K562 (cell line): ENCODE data around the gene TMEM95. TPM values are rescaled to one million over a fixed set of nuclear protein-coding genes. Genes with fewer than 3 reads are reported as not detected.

ENCODE experiments used
- ATAC-seq: fragments of 200-7000 bp; cut with Tn5 transposase; 3 replicates; pipeline ENCODE4 v1.9.1; 2020; ENCODE audit warnings: moderate library complexity
- BruUV-seq: library from RNA; stranded (reverse); fragments of 400-500 nt; replicated peaks from 2 replicates; lab custom pipeline; 2021; lab: Mats Ljungman, UMichigan
- CTCF ChIA-PET: fragments of 300-600 bp; formaldehyde crosslinking; extraction: SDS; loops from one replicate; lab custom pipeline; 2021; ENCODE audit warnings: low intra/inter-chr PET ratio; lab: Yijun Ruan, JAX
- POLR2A ChIA-PET: fragments of 300-600, 350-650 bp; sonication (Branson Sonifier 250); formaldehyde crosslinking; extraction: SDS; loops from one replicate; lab custom pipeline; 2021; ENCODE audit warnings: antibody characterized with exemption, inconsistent platforms; lab: Yijun Ruan, JAX
- DNase-seq, 4 experiments: peaks; one replicate each; pipeline versions ENCODE4 v3.0.0 to v3.0.0-alpha.2; 2011 to 2018; ENCODE audit warnings: low spot score in 3 of 4, mixed read lengths in 3 of 4; ENCODE audit errors: extremely low read depth in 1 of 4
- FAIRE-seq: peaks from 2 replicates; lab custom pipeline; 2011; peaks lifted over from hg19 to GRCh38; lab: Jason Lieb, UNC
- H2AFZ ChIP-seq: 2 replicates; pipeline ENCODE4 v1.6.0; 2011; ENCODE audit warnings: low read depth, low read length, control low read depth, inconsistent platforms
- H3K27ac ChIP-seq: fragments of 200-600 bp; 3 replicates; pipeline ENCODE4 v1.8.0; 2011; ENCODE audit warnings: low read depth, mild to moderate bottlenecking, control low read depth, inconsistent platforms, low read length, moderate library complexity, mixed read lengths; ENCODE audit errors: extremely low read depth
- H3K27me3 ChIP-seq, 2 experiments: fragments of 300-600 bp in 1 of 2; 2 replicates in 1 of 2; 3 replicates in 1 of 2; pipeline versions ENCODE4 v1.6.0 to v1.8.0; 2011; ENCODE audit warnings: inconsistent platforms in 2 of 2, low read length in 2 of 2, mild to moderate bottlenecking in 1 of 2, mixed read lengths in 1 of 2, moderate library complexity in 1 of 2; ENCODE audit not compliant: control insufficient read depth in 2 of 2, insufficient read depth in 2 of 2
- H3K36me3 ChIP-seq: fragments of 300-600 bp; 3 replicates; pipeline ENCODE4 v1.8.0; 2011; ENCODE audit warnings: mild to moderate bottlenecking, low read length, inconsistent platforms; ENCODE audit not compliant: control insufficient read depth, insufficient read depth
- H3K4me1 ChIP-seq, 2 experiments: fragments of 200-600 bp in 1 of 2; replicated peaks in 1 of 2; 2 replicates in 1 of 2; 3 replicates in 1 of 2; pipeline versions ENCODE4 v1.5.1 to v1.8.0; 2011; ENCODE audit warnings: inconsistent platforms in 2 of 2, low read length in 2 of 2, mild to moderate bottlenecking in 1 of 2, mixed read lengths in 1 of 2, moderate library complexity in 1 of 2; ENCODE audit not compliant: control insufficient read depth in 2 of 2, insufficient read depth in 2 of 2
- H3K4me2 ChIP-seq: 2 replicates; pipeline ENCODE4 v1.6.1; 2011; ENCODE audit warnings: low read length, control low read depth, inconsistent platforms, mixed read lengths; ENCODE audit not compliant: insufficient read depth
- H3K4me3 ChIP-seq: fragments of 200-600 bp; sonication (generic), shearing (Covaris generic); 2 replicates; pipeline ENCODE4 v1.5.1; 2016; ENCODE audit warnings: control low read depth, inconsistent platforms
- H3K79me2 ChIP-seq: fragments of 200-600 bp; 3 replicates; pipeline ENCODE4 v1.8.0; 2011; ENCODE audit warnings: low read length, inconsistent platforms; ENCODE audit not compliant: control insufficient read depth, insufficient read depth
- H3K9ac ChIP-seq, 2 experiments: 2 replicates each; pipeline versions ENCODE4 v1.6.0 to v1.6.1; 2011; ENCODE audit warnings: low read depth in 2 of 2, low read length in 2 of 2, control low read depth in 1 of 2, inconsistent platforms in 1 of 2, mild to moderate bottlenecking in 1 of 2, mixed read lengths in 1 of 2; ENCODE audit not compliant: insufficient read depth in 1 of 2
- H3K9me1 ChIP-seq: one replicate; pipeline ENCODE4 v1.6.0; 2011; ENCODE audit warnings: inconsistent platforms, mild to moderate bottlenecking, low read length, moderate library complexity; ENCODE audit not compliant: control insufficient read depth, insufficient read depth
- H3K9me3 ChIP-seq: replicated peaks from 2 replicates; pipeline ENCODE4 v1.5.1; 2011; ENCODE audit warnings: low read depth, low read length, inconsistent platforms; ENCODE audit not compliant: control insufficient read depth, insufficient read depth
- H4K20me1 ChIP-seq: replicated peaks from 2 replicates; pipeline ENCODE4 v1.6.1; 2011; ENCODE audit warnings: low read length, inconsistent platforms, mixed read lengths; ENCODE audit not compliant: control insufficient read depth, insufficient read depth
- CAMTA2 ChIP-seq: fragments of 250-450 bp; sonication (Bioruptor Pico); conservative IDR thresholded peaks from 2 replicates; pipeline ENCODE4 v1.5.1; 2022
- DPF2 ChIP-seq: fragments of 450-650 bp; IDR thresholded peaks from 2 replicates; pipeline ENCODE4 v1.6.1; 2016
- KDM5B ChIP-seq: fragments of 200-600 bp; sonication (generic); IDR thresholded peaks from 2 replicates; pipeline ENCODE4 v1.6.1; 2012; ENCODE audit warnings: low read depth, mild to moderate bottlenecking, moderate library complexity, low read length, control low read depth, inconsistent platforms; ENCODE audit not compliant: insufficient replicate concordance
- NCOR1 ChIP-seq: fragments of 450-650 bp; IDR thresholded peaks from 2 replicates; pipeline ENCODE4 v1.6.1; 2016; ENCODE audit warnings: mild to moderate bottlenecking, moderate library complexity
- PKNOX1 ChIP-seq: fragments of 450-650 bp; IDR thresholded peaks from 2 replicates; pipeline ENCODE4 v1.6.1; 2016
- POLR2AphosphoS5 ChIP-seq: IDR thresholded peaks from 2 replicates; pipeline ENCODE4 v1.6.1; 2011; ENCODE audit warnings: mild to moderate bottlenecking, low read depth, low read length, moderate library complexity; ENCODE audit not compliant: control insufficient read depth, insufficient read depth
- POLR2B ChIP-seq: fragments of 450-650 bp; IDR thresholded peaks from 2 replicates; pipeline ENCODE4 v1.6.1; 2018; ENCODE audit warnings: low read depth; ENCODE audit not compliant: partially characterized antibody
- RBFOX2 ChIP-seq: fragments of 200-400 bp; formaldehyde crosslinking; IDR thresholded peaks from 2 replicates; pipeline ENCODE4 v1.6.1; 2017; ENCODE audit warnings: low read depth, mild to moderate bottlenecking, low read length, moderate library complexity
- TAF1 ChIP-seq: IDR thresholded peaks from 2 replicates; pipeline ENCODE4 v1.6.1; 2011; ENCODE audit warnings: mild to moderate bottlenecking, low read length, moderate library complexity; ENCODE audit not compliant: insufficient read depth, control insufficient read depth, severe bottlenecking; ENCODE audit errors: extremely low read depth
- TAF9B ChIP-seq: fragments of 450-650 bp; IDR thresholded peaks from 2 replicates; pipeline ENCODE4 v1.6.1; 2018; ENCODE audit warnings: mild to moderate bottlenecking; ENCODE audit not compliant: partially characterized antibody
- TCF7L2 ChIP-seq: fragments of 150-350 bp; IDR thresholded peaks from 2 replicates; pipeline ENCODE4 v1.6.1; 2016; ENCODE audit warnings: low read depth, mild to moderate bottlenecking, low read length, moderate library complexity
- ZNF143 ChIP-seq: sonication (generic); formaldehyde crosslinking; IDR thresholded peaks from 2 replicates; pipeline ENCODE4 v1.9.0; 2022; ENCODE audit warnings: mild to moderate bottlenecking, missing genetic modification reagents
- ZNF282 ChIP-seq: sonication (generic); formaldehyde crosslinking; IDR thresholded peaks from 2 replicates; pipeline ENCODE4 v1.8.1; 2023; ENCODE audit warnings: missing genetic modification reagents
- WGBS: fragments of 100-300 bp; shearing (Covaris generic); methylation state at CpG from one replicate; pipeline ENCODE4 v1.1.6; 2016; ENCODE audit warnings: low coverage, mixed read lengths; ENCODE audit not compliant: insufficient coverage; ENCODE audit errors: missing lambda C conversion rate; 5-methylcytosine and 5-hydroxymethylcytosine counted together
- in situ Hi-C: fragments of 300-500 bp; cut with MboI; formaldehyde crosslinking; loops from 4 replicates; pipeline ENCODE4 v1.15.0; 2018; ENCODE audit warnings: inconsistent platforms, mixed read lengths
- intact Hi-C: fragments of 100-400 bp; cut with micrococcal nuclease; formaldehyde crosslinking; loops from 2 replicates; pipeline ENCODE4 v1.14.2; 2022
- polyA plus RNA-seq, 8 experiments: library from polyadenylated mRNA; depleted of rRNA in 4 of 8; stranded (reverse) in 5 of 8; unstranded in 3 of 8; fragments of >200 nt; fragmentation: Nextera tagmentation in 2 of 8; fragmentation: Illumina TruSeq in 1 of 8; extraction: Ambion mirVana in 2 of 8; extraction: Trizol in 1 of 8; gene quantifications; 2 replicates each; pipeline versions ENCODE4 v1.2.1 to v1.2.3, GENCODE V29; 2011 to 2014; ENCODE audit warnings: inconsistent platforms in 1 of 8, missing spikeins in 1 of 8
- total RNA-seq, 7 experiments: library from RNA; depleted of rRNA in 6 of 7; stranded (reverse); fragments of >200 nt in 6 of 7; fragmentation: Illumina TruSeq in 2 of 7; extraction: Trizol in 2 of 7; gene quantifications; 2 replicates each; pipeline versions ENCODE4 v1.2.1 to v1.2.3, GENCODE V29; 2011 to 2021; ENCODE audit warnings: low replicate concordance in 1 of 7
- TF ChIP-seq, protein P1 (sequence below), 3 experiments: fragments of 200-800 bp in 1 of 3; sonication (Bioruptor generic) in 1 of 3; sonication (generic) in 1 of 3; formaldehyde crosslinking in 1 of 3; IDR thresholded peaks; 2 replicates each; pipeline versions ENCODE4 v1.6.1 to v1.8.0; 2016 to 2022; ENCODE audit warnings: mild to moderate bottlenecking in 2 of 3, missing compliant biosample characterization in 2 of 3, missing genetic modification characterization in 2 of 3, missing genetic modification reagents in 1 of 3
- TF ChIP-seq, protein P2 (sequence below): fragments of 450-650 bp; IDR thresholded peaks from 2 replicates; pipeline ENCODE4 v1.6.1; 2016; ENCODE audit warnings: borderline replicate concordance

Gene TMEM95
- total and polyA plus RNA-seq, 9 of the 15 experiments (the other 6 are each of a cell fraction or from before 2014, with no cell fraction given): not detected

DNA sequence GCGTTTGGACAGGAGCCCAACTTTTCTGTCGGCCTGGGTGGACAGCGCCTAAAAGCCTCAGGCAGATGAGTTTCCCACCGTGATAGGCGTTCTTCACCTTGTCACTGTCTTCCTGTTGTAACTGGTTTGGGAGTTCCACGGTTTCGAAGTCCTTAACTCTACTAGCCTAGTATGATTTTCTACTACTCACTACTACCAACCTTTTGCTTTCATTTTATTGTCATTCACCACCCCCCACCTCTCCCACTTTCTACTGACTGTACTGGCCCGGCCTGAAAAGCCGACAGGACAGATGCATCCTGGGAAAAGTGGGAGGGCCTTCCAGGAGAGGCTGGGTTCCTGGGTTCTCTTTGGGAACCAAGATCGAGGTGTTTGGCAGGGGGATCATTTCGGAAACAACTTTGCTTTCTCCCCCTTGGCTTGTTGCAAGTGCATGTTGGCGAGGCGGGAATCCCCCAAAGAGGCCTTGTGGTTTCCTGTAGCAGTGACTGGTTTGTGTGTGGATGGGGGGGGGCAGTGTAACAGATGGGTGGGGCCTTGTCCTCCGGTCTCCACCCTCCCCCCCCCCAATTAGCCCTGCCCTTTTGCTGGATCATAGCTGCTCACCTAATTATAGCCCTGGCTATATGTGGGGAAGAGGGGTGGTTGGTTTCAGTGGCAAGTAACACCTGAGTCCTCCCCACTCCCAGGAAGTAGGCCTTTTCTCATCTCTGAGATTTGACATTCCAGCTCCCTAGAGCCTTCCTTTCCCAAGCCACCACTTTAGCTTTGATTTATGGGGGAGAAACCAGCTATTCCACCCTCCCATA is 46.1 kb upstream of the TMEM95 start:
- DNase-seq (peak; percentile 35 to 83 (median 56)), ATAC-seq (peak; percentile 59), FAIRE-seq (peak; percentile 79)
- Histone ChIP-seq H3K4me2 (peak overlapping the region; percentile 97), H3K9me1 (peaks cover 11% of the 10 kb centered on the region), H3K9me3 (no peaks in the 10 kb centered on the region), H3K79me2 (peaks cover 43% of the 10 kb centered on the region), H3K27ac (peak overlapping the region; percentile 93), H4K20me1 (peaks cover 40% of the 10 kb centered on the region), H3K36me3 (peaks cover 53% of the 10 kb centered on the region), H3K27me3 (no peaks in the 10 kb centered on the region), H3K4me1 (peaks cover 21 to 24% of the 10 kb centered on the region in 2 experiments), H3K9ac (peak overlapping the region; percentile 99), H2AFZ (no peak overlapping the region), H3K4me3 (peak overlapping the region; percentile 96)
- CTCF ChIA-PET: no interaction called here
- intact Hi-C loops (no loop called here), in situ Hi-C loops (no loop called here)
- TSS peak; percentile 91 for BruUV-seq
- POLR2A ChIA-PET: interaction anchor here (0.6 to 1.6 kb wide), 8 partner anchors 9 to 66 kb away, joined by 3 to 5 read pairs (median 3); partner anchors contain the start of gene NEURL4
- WGBS: 0% methylated on average over 12 of the region's 14 CpGs
- TF ChIP-seq, protein P1, sequence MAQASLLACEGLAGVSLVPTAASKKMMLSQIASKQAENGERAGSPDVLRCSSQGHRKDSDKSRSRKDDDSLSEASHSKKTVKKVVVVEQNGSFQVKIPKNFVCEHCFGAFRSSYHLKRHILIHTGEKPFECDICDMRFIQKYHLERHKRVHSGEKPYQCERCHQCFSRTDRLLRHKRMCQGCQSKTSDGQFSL (CRISPR knock-in tag; IDR thresholded peaks at IDR 0.05): peak; percentile 97
- TF ChIP-seq, protein P1 (tag; IDR thresholded peaks at IDR 0.05): peak in 1 of 2 experiments; percentile 92; a peak in 2 of 4 replicates
- 0 out of 2 replicates have a peak, but pooled peaks have one; percentile 15 for TF ChIP-seq TCF7L2
- peak; percentile 72 for TF ChIP-seq ZNF143 (CRISPR knock-in tag)
- TF ChIP-seq POLR2B: peak; percentile 66
- no peak for TF ChIP-seq KDM5B
- TF ChIP-seq, protein P2, sequence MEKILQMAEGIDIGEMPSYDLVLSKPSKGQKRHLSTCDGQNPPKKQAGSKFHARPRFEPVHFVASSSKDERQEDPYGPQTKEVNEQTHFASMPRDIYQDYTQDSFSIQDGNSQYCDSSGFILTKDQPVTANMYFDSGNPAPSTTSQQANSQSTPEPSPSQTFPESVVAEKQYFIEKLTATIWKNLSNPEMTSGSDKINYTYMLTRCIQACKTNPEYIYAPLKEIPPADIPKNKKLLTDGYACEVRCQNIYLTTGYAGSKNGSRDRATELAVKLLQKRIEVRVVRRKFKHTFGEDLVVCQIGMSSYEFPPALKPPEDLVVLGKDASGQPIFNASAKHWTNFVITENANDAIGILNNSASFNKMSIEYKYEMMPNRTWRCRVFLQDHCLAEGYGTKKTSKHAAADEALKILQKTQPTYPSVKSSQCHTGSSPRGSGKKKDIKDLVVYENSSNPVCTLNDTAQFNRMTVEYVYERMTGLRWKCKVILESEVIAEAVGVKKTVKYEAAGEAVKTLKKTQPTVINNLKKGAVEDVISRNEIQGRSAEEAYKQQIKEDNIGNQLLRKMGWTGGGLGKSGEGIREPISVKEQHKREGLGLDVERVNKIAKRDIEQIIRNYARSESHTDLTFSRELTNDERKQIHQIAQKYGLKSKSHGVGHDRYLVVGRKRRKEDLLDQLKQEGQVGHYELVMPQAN: peak; percentile 51
- TF ChIP-seq NCOR1: 0 out of 2 replicates have a peak, but pooled peaks have one; percentile 17
- TF ChIP-seq TAF1: peak; percentile 62
- TF ChIP-seq DPF2: no peak
- TF ChIP-seq CAMTA2 (CRISPR knock-in tag): no peak
- peak; percentile 48 for TF ChIP-seq TAF9B
- no peak for TF ChIP-seq ZNF282 (CRISPR knock-in tag)
- TF ChIP-seq RBFOX2: no peak
- TF ChIP-seq PKNOX1: peak; percentile 35; the same call in 1 of the 2 replicates
- peak; percentile 11; the same call in 1 of the 2 replicates for TF ChIP-seq POLR2AphosphoS5
